ENCODE data around the gene WDR1. TPM values are rescaled to one million over a fixed set of nuclear protein-coding genes. Genes with fewer than 3 reads are reported as not detected.
A peak's percentile ranks its signal among the peaks of the same experiment; 100 is the strongest.

The WDR1 gene
- total and polyA plus RNA-seq, 3 donors from 2014 or later = 165 to 295 (median 168) TPM

DNA sequence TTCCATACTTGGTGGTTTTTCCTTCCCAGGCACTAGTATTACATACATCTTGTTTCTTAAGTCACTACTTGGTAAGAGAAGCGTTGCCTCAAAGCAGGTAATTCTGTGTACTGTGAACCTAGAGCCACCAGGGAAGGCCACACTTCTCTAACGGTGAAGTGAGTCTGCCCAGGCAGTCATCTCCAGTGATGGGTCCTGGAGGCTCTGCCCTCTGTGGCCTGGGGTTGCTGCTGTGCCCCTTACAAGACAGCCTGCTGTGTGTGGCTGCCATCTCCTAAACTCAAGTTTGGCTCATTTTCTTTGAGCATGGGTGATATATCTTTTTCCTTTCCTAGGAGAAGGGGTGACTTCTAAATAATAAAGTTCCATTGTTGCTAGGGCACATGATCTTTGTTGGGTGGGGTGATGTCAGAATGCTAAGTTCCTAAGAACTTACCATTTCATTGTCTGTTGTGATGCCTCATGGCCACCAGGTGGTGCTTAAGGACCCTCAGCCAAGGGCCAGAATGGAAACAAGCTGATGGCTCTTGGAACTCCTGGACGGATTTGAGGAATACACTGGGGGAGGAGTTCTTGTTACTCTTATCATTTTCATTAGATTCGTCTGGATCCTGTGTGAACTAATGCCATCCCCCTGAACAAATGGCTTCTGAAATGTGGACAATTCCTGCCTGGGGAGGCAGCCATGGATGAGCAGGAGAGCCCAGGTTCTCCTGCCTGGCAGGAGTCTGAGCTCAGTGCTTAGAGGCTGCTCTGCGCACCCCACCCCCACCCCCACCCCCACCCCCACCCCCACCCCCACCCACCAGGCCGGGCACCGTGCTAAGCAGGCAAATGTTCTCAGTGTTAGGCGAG lies 41.1 kb upstream of the WDR1 start:
- Histone ChIP-seq H3K27ac (no peak overlapping the region), H3K9me3 (no peaks in the 10 kb centered on the region), H3K4me1 (no peaks in the 10 kb centered on the region), H3K4me3 (no peak overlapping the region), H3K36me3 (ENCODE audit: low read depth, missing control alignments) (no peaks in the 10 kb centered on the region), H3K27me3 (no peaks in the 10 kb centered on the region)
- 34 to 36% methylated on average over 4 to 8 of the region's 8 CpGs for WGBS, 2 donors
- DNase-seq = peak; percentile 70
- TF ChIP-seq POLR2A (IDR thresholded peaks at IDR 0.05) = no peak
- peak; percentile 65 to 72 (median 70) for TF ChIP-seq CTCF (IDR thresholded peaks at IDR 0.05)
- intact Hi-C loops (cut with DNase I; ENCODE audit: low total_unique reads) = loop anchor here (5.0 kb wide), 1 partner anchor 245 kb away; no protein-coding TSS in a partner anchor

GRCh38 chr4:10154241-10154640 lies 37.6 kb upstream of the WDR1 start:
- Histone ChIP-seq H3K9me3 (no peaks in the 10 kb centered on the region), H3K4me3 (no peak overlapping the region), H3K27ac (no peak overlapping the region), H3K4me1 (no peaks in the 10 kb centered on the region), H3K36me3 (ENCODE audit: low read depth, missing control alignments) (no peaks in the 10 kb centered on the region), H3K27me3 (no peaks in the 10 kb centered on the region)
- TF ChIP-seq POLR2A (IDR thresholded peaks at IDR 0.05) (no peak), CTCF (IDR thresholded peaks at IDR 0.05) (no peak)
- intact Hi-C loops (cut with DNase I; ENCODE audit: low total_unique reads) = no loop called here
- WGBS, 2 donors = 60 to 77% methylated on average over 3 of the region's 3 CpGs
- DNase-seq = no peak

- Histone ChIP-seq H3K4me3 (no peak overlapping the region), H3K36me3 (ENCODE audit: low read depth, missing control alignments) (no peaks in the 10 kb centered on the region), H3K9me3 (no peaks in the 10 kb centered on the region), H3K4me1 (no peaks in the 10 kb centered on the region), H3K27me3 (no peaks in the 10 kb centered on the region), H3K27ac (no peak overlapping the region)
- TF ChIP-seq POLR2A (IDR thresholded peaks at IDR 0.05) (no peak), CTCF (IDR thresholded peaks at IDR 0.05) (no peak)
- no peak for DNase-seq
- intact Hi-C loops (cut with DNase I; ENCODE audit: low total_unique reads) = no loop called here
- WGBS, 2 donors = 77 to 100% methylated on average over 1 of the region's 1 CpG
These were observed 36.6 kb upstream of the WDR1 start for GRCh38 chr4:10153161-10153560.

DNA sequence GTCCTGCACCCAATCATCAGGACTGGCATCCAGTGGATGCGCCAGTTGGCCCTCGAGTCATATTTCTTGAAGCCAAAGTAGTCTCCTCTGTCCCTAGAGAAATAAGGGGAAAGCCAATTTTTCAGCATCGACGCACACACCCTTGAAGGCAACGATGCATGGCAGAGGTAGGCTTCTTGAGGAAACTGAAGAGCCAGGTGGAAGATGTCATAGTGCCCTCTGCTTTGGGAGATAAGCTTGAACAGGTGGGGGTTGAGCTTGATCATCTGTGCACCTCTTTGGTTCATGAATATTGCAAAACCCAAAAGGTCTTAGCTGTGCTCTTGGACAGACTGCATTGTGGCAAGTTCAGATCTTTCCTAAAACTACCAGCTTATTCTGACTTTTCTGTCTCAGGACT lies 34.6 kb upstream of the WDR1 start:
- TF ChIP-seq POLR2A (IDR thresholded peaks at IDR 0.05) (no peak), CTCF (IDR thresholded peaks at IDR 0.05) (no peak)
- Histone ChIP-seq H3K4me1 (no peaks in the 10 kb centered on the region), H3K36me3 (ENCODE audit: low read depth, missing control alignments) (no peaks in the 10 kb centered on the region), H3K4me3 (no peak overlapping the region), H3K27me3 (no peaks in the 10 kb centered on the region), H3K9me3 (no peaks in the 10 kb centered on the region), H3K27ac (no peak overlapping the region)
- intact Hi-C loops (cut with DNase I; ENCODE audit: low total_unique reads) = no loop called here
- 78 to 83% methylated on average over 5 of the region's 5 CpGs for WGBS, 2 donors
- DNase-seq = no peak

DNA sequence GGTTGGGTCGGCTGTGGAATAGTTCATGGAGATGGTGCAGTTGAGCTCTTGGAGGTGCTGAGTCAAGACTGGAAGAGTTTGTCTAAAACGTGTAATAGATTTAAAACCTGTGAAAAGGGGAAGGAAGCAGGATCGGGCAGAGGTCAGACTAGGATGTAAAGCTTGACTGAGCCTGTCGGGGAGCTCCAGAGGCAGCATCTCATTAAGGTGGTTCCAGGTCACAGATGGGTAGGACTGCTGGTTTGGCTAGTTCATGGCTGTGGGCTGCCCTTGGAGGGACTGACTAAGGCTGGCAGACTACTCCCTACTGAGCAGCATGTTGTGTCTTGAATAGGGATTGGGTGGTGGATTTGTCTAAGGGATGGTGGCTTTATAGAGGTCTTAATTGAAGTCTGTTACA lies 28.4 kb upstream of the WDR1 start:
- H3K4me1 ChIP-seq = no peaks in the 10 kb centered on the region
- no peak for TF ChIP-seq POLR2A (IDR thresholded peaks at IDR 0.05)
- TF ChIP-seq CTCF (IDR thresholded peaks at IDR 0.05) = no peak
- H3K27me3 ChIP-seq = no peaks in the 10 kb centered on the region
- WGBS, 2 donors = 64 to 72% methylated on average over 4 of the region's 4 CpGs
- intact Hi-C loops (cut with DNase I; ENCODE audit: low total_unique reads) = no loop called here
- H3K9me3 ChIP-seq = no peaks in the 10 kb centered on the region
- no peak for DNase-seq
- H3K36me3 ChIP-seq (ENCODE audit: low read depth, missing control alignments) = no peaks in the 10 kb centered on the region
- no peak overlapping the region for H3K27ac ChIP-seq
- H3K4me3 ChIP-seq = no peak overlapping the region

Data from testis (tissue), 3 donors.